Adipose tissue (tissue), 3 donors: ENCODE data around the gene NDUFB7. TPM values are rescaled to one million over a fixed set of nuclear protein-coding genes. Genes with fewer than 3 reads are reported as not detected.

ENCODE experiments used
- H3K27ac ChIP-seq: one replicate; pipeline ENCODE4 v1.5.1; 2013; ENCODE audit warnings: low read depth, low read length
- WGBS, 3 donors: extraction: QIAGEN DNeasy Blood & Tissue Kit; methylation state at CpG; one replicate each; pipeline ENCODE4 v1.1.7; 2013; 5-methylcytosine and 5-hydroxymethylcytosine counted together
- polyA plus RNA-seq, 3 donors: library from polyadenylated mRNA; stranded (reverse); fragments of 200-250 nt; gene quantifications; one replicate each; pipeline ENCODE4 v1.2.3, GENCODE V29; 2013
- donor health status: healthy with polysubstance abuse.
- donor health status: Bipolar disorder and iron deficiency.
- donor health status: healthy.

Gene NDUFB7
- polyA plus RNA-seq, 3 donors = 321 to 644 (median 417) TPM

GRCh38 chr19:14536926-14537692 is 34.8 kb downstream of the NDUFB7 start:
- no peak overlapping the region for H3K27ac ChIP-seq
- 9 to 32% (median 29%) methylated on average over 16 to 24 of the region's 24 CpGs for WGBS, 3 donors

- no peak overlapping the region for H3K27ac ChIP-seq
- WGBS, 3 donors = 74 to 90% (median 90%) methylated on average over 5 of the region's 5 CpGs
These were observed 38.4 kb downstream of the NDUFB7 start for GRCh38 chr19:14533450-14533849.

GRCh38 chr19:14530506-14530905 is 41.4 kb downstream of the NDUFB7 start:
- H3K27ac ChIP-seq = no peak overlapping the region
- 52 to 64% (median 56%) methylated on average over 3 of the region's 3 CpGs for WGBS, 3 donors

GRCh38 chr19:14530005-14530348 is 41.9 kb downstream of the NDUFB7 start:
- no peak overlapping the region for H3K27ac ChIP-seq
- 0% methylated on average over 18 of the region's 18 CpGs for WGBS, 3 donors

- no peak within 1 kb of the TSS for H3K27ac ChIP-seq
- 0% methylated on average over 56 to 59 of the region's 59 CpGs for WGBS, 3 donors
These were observed 42.4 kb downstream of the NDUFB7 start, which contains the start of gene TECR for GRCh38 chr19:14529254-14530004. Gene TECR, plus strand, starts transcription at chr19:14529594. Its CDS starts 103 bp downstream, at chr19:14529697.

- H3K27ac ChIP-seq = no peak overlapping the region
- WGBS, 3 donors = 30 to 37% (median 30%) methylated on average over 39 of the region's 39 CpGs
These were observed 43.2 kb downstream of the NDUFB7 start for GRCh38 chr19:14528419-14529253.

- 80 to 86% (median 85%) methylated on average over 4 of the region's 4 CpGs for WGBS, 3 donors
- H3K27ac ChIP-seq = no peak overlapping the region
These were observed 45.4 kb downstream of the NDUFB7 start for GRCh38 chr19:14526423-14526822.

- WGBS, 3 donors = 62 to 77% (median 73%) methylated on average over 6 of the region's 6 CpGs
- no peak overlapping the region for H3K27ac ChIP-seq
These were observed 46.1 kb downstream of the NDUFB7 start for GRCh38 chr19:14525729-14526128.

- 90 to 95% (median 92%) methylated on average over 4 of the region's 4 CpGs for WGBS, 3 donors
- H3K27ac ChIP-seq = no peak overlapping the region
These were observed 51.3 kb downstream of the NDUFB7 start for GRCh38 chr19:14520543-14520942.

- 47 to 67% (median 53%) methylated on average over 2 of the region's 2 CpGs for WGBS, 3 donors
- no peak overlapping the region for H3K27ac ChIP-seq
These were observed 51.9 kb downstream of the NDUFB7 start for GRCh38 chr19:14519860-14520407.

- no peak overlapping the region for H3K27ac ChIP-seq
- 86 to 90% (median 89%) methylated on average over 22 of the region's 22 CpGs for WGBS, 3 donors
These were observed 52.5 kb downstream of the NDUFB7 start for GRCh38 chr19:14519245-14519859.

- WGBS, 3 donors = 0 to 1% (median 1%) methylated on average over 75 to 82 of the region's 82 CpGs
- H3K27ac ChIP-seq = peak within 1 kb of the TSS; percentile 99
These were observed 53.9 kb downstream of the NDUFB7 start, which contains the start of gene DNAJB1 for GRCh38 chr19:14517840-14518505. Gene DNAJB1, minus strand, starts transcription at chr19:14518397. Its CDS starts 48 bp downstream, at chr19:14518349.

- 0 to 1% (median 0%) methylated on average over 23 to 32 of the region's 32 CpGs for WGBS, 3 donors
- H3K27ac ChIP-seq = peak overlapping the region; percentile 99
These were observed 54.4 kb downstream of the NDUFB7 start for GRCh38 chr19:14517446-14517839.

- H3K27ac ChIP-seq = peak overlapping the region; percentile 99
- WGBS, 3 donors = 23 to 28% (median 23%) methylated on average over 22 of the region's 22 CpGs
These were observed 55.0 kb downstream of the NDUFB7 start for GRCh38 chr19:14516746-14517438.
